GM18951 (cell line): Measurements from ENCODE around the gene SPATS2.
"Not testable (repeated sequence)": the region's sequence is repeated elsewhere in the genome, so short reads cannot be mapped to it uniquely, and the experiment has no call there.

Experiments used
- POLR2A ChIP-seq: IDR thresholded peaks from 4 replicates; pipeline ENCODE4 v1.6.1; 2011; ENCODE audit warnings: mild to moderate bottlenecking; ENCODE audit not compliant: insufficient read length, insufficient read depth; ENCODE audit errors: extremely low read depth
- in situ Hi-C: fragments of 300-500 bp; cut with MboI; formaldehyde crosslinking; loops from one replicate; pipeline ENCODE4 v1.12.0; 2022; ENCODE audit warnings: low sequenced_read_pairs, mixed read lengths, inconsistent platforms; ENCODE audit not compliant: unreplicated experiment

SPATS2 gene

GRCh38 chr12:49369411-49370145 is 2.3 kb downstream of the SPATS2 start:
- no peak for TF ChIP-seq POLR2A
- in situ Hi-C loops, result no loop called here

GRCh38 chr12:49370539-49370938 is 3.3 kb downstream of the SPATS2 start:
- TF ChIP-seq POLR2A, result no peak
- in situ Hi-C loops, result no loop called here

GRCh38 chr12:49375406-49375805 is 8.1 kb downstream of the SPATS2 start:
- no peak for TF ChIP-seq POLR2A

GRCh38 chr12:49377386-49377785 is 10.1 kb downstream of the SPATS2 start:
- in situ Hi-C loops, result no loop called here
- TF ChIP-seq POLR2A, result no peak

More at GRCh38 chr12:49375406-49375805, 8.1 kb downstream of the SPATS2 start:
- in situ Hi-C loops, result no loop called here

- in situ Hi-C loops, result not testable (repeated sequence)
These were observed 12.9 kb downstream of the SPATS2 start for GRCh38 chr12:49380184-49380583.

- TF ChIP-seq POLR2A, result no peak
- in situ Hi-C loops, result no loop called here
These were observed 21.6 kb downstream of the SPATS2 start for GRCh38 chr12:49388682-49389386.

GRCh38 chr12:49389387-49389703 is 22.1 kb downstream of the SPATS2 start:
- no peak for TF ChIP-seq POLR2A
- in situ Hi-C loops, result no loop called here

- in situ Hi-C loops, result no loop called here
- TF ChIP-seq POLR2A, result no peak
These were observed 29.7 kb downstream of the SPATS2 start for GRCh38 chr12:49397000-49397399.

- TF ChIP-seq POLR2A, result no peak
- in situ Hi-C loops, result no loop called here
These were observed 33.0 kb downstream of the SPATS2 start for GRCh38 chr12:49400304-49400703.

- in situ Hi-C loops, result no loop called here
- no peak for TF ChIP-seq POLR2A
These were observed 36.7 kb downstream of the SPATS2 start for GRCh38 chr12:49403971-49404450.

GRCh38 chr12:49404956-49405355 is 37.7 kb downstream of the SPATS2 start:
- in situ Hi-C loops, result no loop called here
- no peak for TF ChIP-seq POLR2A

- in situ Hi-C loops, result no loop called here
- TF ChIP-seq POLR2A, result no peak
These were observed 43.6 kb downstream of the SPATS2 start for GRCh38 chr12:49410818-49411217.

GRCh38 chr12:49413010-49413409 is 45.7 kb downstream of the SPATS2 start:
- in situ Hi-C loops, result no loop called here
- TF ChIP-seq POLR2A, result no peak

- no peak for TF ChIP-seq POLR2A
- in situ Hi-C loops, result no loop called here
These were observed 46.5 kb downstream of the SPATS2 start for GRCh38 chr12:49413796-49414195.

- no peak for TF ChIP-seq POLR2A
- in situ Hi-C loops, result no loop called here
These were observed 47.1 kb downstream of the SPATS2 start for GRCh38 chr12:49414364-49414763.

GRCh38 chr12:49415521-49415970 is 48.3 kb downstream of the SPATS2 start:
- no peak for TF ChIP-seq POLR2A
- in situ Hi-C loops, result no loop called here
